Gastrocnemius medialis (tissue), 4 donors: ENCODE results near the gene CMC2. TPM values are rescaled to one million over a fixed set of nuclear protein-coding genes. Genes with fewer than 3 reads are reported as not detected.

Source experiments
- ATAC-seq, 2 donors: fragments of 150-250 bp; one replicate each; pipeline ENCODE4 v1.9.1; 2016
- DNase-seq, 2 donors: peaks; one replicate each; pipeline ENCODE4 v3.0.0-alpha.2; 2019
- H3K27ac ChIP-seq, 4 donors: fragments of 200-600 bp; sonication (generic); 1 replicate in 1 of 4; 2 replicates in 3 of 4; pipeline ENCODE4 v1.5.1; 2016 to 2018; ENCODE audit warnings: mild to moderate bottlenecking in 2 of 4, moderate library complexity in 1 of 4
- H3K27me3 ChIP-seq, 3 donors: fragments of 200-600 bp; sonication (generic) in 2 of 3; 1 replicate in 1 of 3; 2 replicates in 2 of 3; pipeline versions ENCODE4 v1.5.1 to v1.6.0; 2016 to 2019; ENCODE audit warnings: mild to moderate bottlenecking in 1 of 3, moderate library complexity in 1 of 3
- H3K36me3 ChIP-seq, 2 donors: fragments of 200-600 bp; sonication (generic) in 1 of 2; one replicate each; pipeline ENCODE4 v1.5.1; 2017 to 2018
- H3K4me1 ChIP-seq, 2 donors: fragments of 200-600 bp; sonication (generic) in 1 of 2; one replicate each; pipeline ENCODE4 v1.5.1; 2016 to 2017; ENCODE audit warnings: mild to moderate bottlenecking in 2 of 2
- H3K4me3 ChIP-seq, 4 donors: fragments of 200-600 bp; sonication (generic) in 3 of 4; 1 replicate in 1 of 4; 2 replicates in 3 of 4; pipeline ENCODE4 v1.5.1; 2016 to 2019; ENCODE audit warnings: mild to moderate bottlenecking in 2 of 4
- H3K9me3 ChIP-seq, 3 donors: fragments of 200-600 bp; sonication (generic) in 2 of 3; 1 replicate in 1 of 3; 2 replicates in 2 of 3; pipeline ENCODE4 v1.5.1; 2016 to 2019
- POLR2A ChIP-seq, 2 donors: fragments of 450-650 bp; IDR thresholded peaks; one replicate each; pipeline ENCODE4 v1.6.1; 2017; ENCODE audit warnings: antibody characterized with exemption in 2 of 2, mild to moderate bottlenecking in 2 of 2, moderate library complexity in 2 of 2
- in situ Hi-C, 4 donors: fragments of 200-750 bp; cut with MboI; loops; one replicate each; pipeline versions ENCODE4 v1.15.0 to v1.8.0; 2017; ENCODE audit warnings: low sequenced_read_pairs in 4 of 4
- intact Hi-C: fragments of 100-400 bp; cut with DNase I; formaldehyde crosslinking; loops from one replicate; pipeline ENCODE4 v1.15.1; 2023; ENCODE audit warnings: low total_unique reads
- total RNA-seq, 4 donors: library from RNA; depleted of rRNA; stranded (reverse); fragments of >200 nt; gene quantifications; one replicate each; pipeline versions ENCODE4 v1.1.0 to v1.2.3, GENCODE V29; 2016
- TF ChIP-seq, protein P1 (sequence below), 5 experiments: fragments of 450-650 bp in 3 of 5; fragments of 200-600 bp in 2 of 5; sonication (generic) in 2 of 5; IDR thresholded peaks in 4 of 5; conservative IDR thresholded peaks in 1 of 5; 1 replicate in 4 of 5; 2 replicates in 1 of 5; pipeline ENCODE4 v1.5.1; 2016 to 2019; ENCODE audit warnings: antibody characterized with exemption in 5 of 5, mild to moderate bottlenecking in 3 of 5, moderate library complexity in 3 of 5

Gene CMC2
- total RNA-seq, 4 donors from 2014 or later = 78.8 to 89.1 (median 82.7) TPM

GRCh38 chr16:80968386-80969113 lies 38.1 kb downstream of the CMC2 start:
- no peak for ATAC-seq
- intact Hi-C loops = no loop called here
- in situ Hi-C loops = no loop called here
- no peak for DNase-seq
- Histone ChIP-seq H3K4me1 (no peaks in the 10 kb centered on the region), H3K9me3 (no peaks in the 10 kb centered on the region), H3K27me3 (no peaks in the 10 kb centered on the region), H3K36me3 (no peaks in the 10 kb centered on the region), H3K4me3 (no peak overlapping the region), H3K27ac (no peak overlapping the region)
- TF ChIP-seq POLR2A (IDR thresholded peaks at IDR 0.05) = no peak
- TF ChIP-seq, protein P1, sequence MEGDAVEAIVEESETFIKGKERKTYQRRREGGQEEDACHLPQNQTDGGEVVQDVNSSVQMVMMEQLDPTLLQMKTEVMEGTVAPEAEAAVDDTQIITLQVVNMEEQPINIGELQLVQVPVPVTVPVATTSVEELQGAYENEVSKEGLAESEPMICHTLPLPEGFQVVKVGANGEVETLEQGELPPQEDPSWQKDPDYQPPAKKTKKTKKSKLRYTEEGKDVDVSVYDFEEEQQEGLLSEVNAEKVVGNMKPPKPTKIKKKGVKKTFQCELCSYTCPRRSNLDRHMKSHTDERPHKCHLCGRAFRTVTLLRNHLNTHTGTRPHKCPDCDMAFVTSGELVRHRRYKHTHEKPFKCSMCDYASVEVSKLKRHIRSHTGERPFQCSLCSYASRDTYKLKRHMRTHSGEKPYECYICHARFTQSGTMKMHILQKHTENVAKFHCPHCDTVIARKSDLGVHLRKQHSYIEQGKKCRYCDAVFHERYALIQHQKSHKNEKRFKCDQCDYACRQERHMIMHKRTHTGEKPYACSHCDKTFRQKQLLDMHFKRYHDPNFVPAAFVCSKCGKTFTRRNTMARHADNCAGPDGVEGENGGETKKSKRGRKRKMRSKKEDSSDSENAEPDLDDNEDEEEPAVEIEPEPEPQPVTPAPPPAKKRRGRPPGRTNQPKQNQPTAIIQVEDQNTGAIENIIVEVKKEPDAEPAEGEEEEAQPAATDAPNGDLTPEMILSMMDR (IDR thresholded peaks at IDR 0.05 in 4 of 5, conservative IDR thresholded peaks at IDR 0.05 in 1 of 5) = no peak

DNA sequence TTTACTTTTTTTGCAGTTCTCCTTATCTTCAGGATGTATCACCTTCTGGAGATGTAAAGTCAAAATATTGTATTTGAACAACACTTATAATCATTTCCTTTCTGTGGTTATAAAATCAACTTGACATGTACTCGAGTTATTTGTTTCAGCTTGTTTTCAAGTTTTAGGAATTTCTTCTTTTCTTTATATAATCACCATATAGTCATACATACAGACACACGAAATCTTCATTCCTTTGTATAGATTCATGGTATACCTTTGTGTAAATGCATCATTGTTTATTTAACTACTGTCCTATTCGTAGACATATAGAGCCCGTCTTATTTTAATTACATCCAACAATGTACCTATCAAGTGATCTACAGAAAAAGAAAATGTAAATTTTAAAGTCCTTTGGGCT lies 40.1 kb downstream of the CMC2 start:
- TF ChIP-seq, protein P1 (IDR thresholded peaks at IDR 0.05 in 4 of 5, conservative IDR thresholded peaks at IDR 0.05 in 1 of 5) = no peak
- no peak for TF ChIP-seq POLR2A (IDR thresholded peaks at IDR 0.05)
- ATAC-seq (no peak), DNase-seq (no peak)
- no peak overlapping the region for H3K27ac ChIP-seq
- intact Hi-C loops = no loop called here
- H3K36me3 ChIP-seq = no peaks in the 10 kb centered on the region
- H3K27me3 ChIP-seq = no peaks in the 10 kb centered on the region
- no peak overlapping the region for H3K4me3 ChIP-seq
- no peaks in the 10 kb centered on the region for H3K4me1 ChIP-seq
- in situ Hi-C loops = no loop called here
- no peaks in the 10 kb centered on the region for H3K9me3 ChIP-seq

DNA sequence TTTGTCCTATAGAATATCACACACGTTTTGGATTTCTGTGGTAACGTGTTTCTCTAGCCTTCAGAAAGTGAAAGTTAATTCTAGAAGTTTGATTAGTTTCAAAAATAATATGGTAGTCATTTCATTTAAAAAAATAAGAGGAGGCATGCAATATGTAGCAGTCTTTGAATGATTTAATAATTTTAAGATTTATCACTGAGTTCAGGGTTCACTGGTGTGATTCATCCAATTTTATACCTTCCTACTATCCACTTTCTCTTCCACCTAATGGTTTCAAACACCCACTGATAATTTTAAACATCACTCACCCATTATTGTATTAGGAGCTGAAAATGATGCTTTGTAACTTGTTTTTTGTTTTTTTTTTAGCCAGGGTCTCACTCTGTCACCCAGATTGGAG lies 42.3 kb downstream of the CMC2 start:
- Histone ChIP-seq H3K36me3 (no peaks in the 10 kb centered on the region), H3K4me1 (no peaks in the 10 kb centered on the region), H3K9me3 (no peaks in the 10 kb centered on the region), H3K27me3 (no peaks in the 10 kb centered on the region), H3K4me3 (no peak overlapping the region), H3K27ac (no peak overlapping the region)
- intact Hi-C loops (no loop called here), in situ Hi-C loops (no loop called here)
- no peak for TF ChIP-seq POLR2A (IDR thresholded peaks at IDR 0.05)
- TF ChIP-seq, protein P1 (IDR thresholded peaks at IDR 0.05 in 4 of 5, conservative IDR thresholded peaks at IDR 0.05 in 1 of 5) = no peak
- ATAC-seq (no peak), DNase-seq (no peak)

GRCh38 chr16:80962879-80963278 lies 43.8 kb downstream of the CMC2 start:
- Histone ChIP-seq H3K4me3 (no peak overlapping the region), H3K9me3 (peaks cover 0 to 9% (median 0%) of the 10 kb centered on the region in 3 donors), H3K4me1 (no peaks in the 10 kb centered on the region), H3K27me3 (no peaks in the 10 kb centered on the region), H3K36me3 (no peaks in the 10 kb centered on the region), H3K27ac (no peak overlapping the region)
- intact Hi-C loops (no loop called here), in situ Hi-C loops (no loop called here)
- DNase-seq = no peak
- ATAC-seq = no peak
- no peak for TF ChIP-seq POLR2A (IDR thresholded peaks at IDR 0.05)
- TF ChIP-seq, protein P1 (IDR thresholded peaks at IDR 0.05 in 4 of 5, conservative IDR thresholded peaks at IDR 0.05 in 1 of 5) = no peak

- intact Hi-C loops (no loop called here), in situ Hi-C loops (no loop called here)
- H3K27ac ChIP-seq = no peak overlapping the region
- H3K27me3 ChIP-seq = no peaks in the 10 kb centered on the region
- TF ChIP-seq POLR2A (IDR thresholded peaks at IDR 0.05) = no peak
- TF ChIP-seq, protein P1 (IDR thresholded peaks at IDR 0.05 in 4 of 5, conservative IDR thresholded peaks at IDR 0.05 in 1 of 5) = no peak
- no peak overlapping the region for H3K4me3 ChIP-seq
- no peaks in the 10 kb centered on the region for H3K4me1 ChIP-seq
- ATAC-seq (no peak), DNase-seq (no peak)
- H3K9me3 ChIP-seq = peaks cover 0 to 9% (median 0%) of the 10 kb centered on the region in 3 donors
- H3K36me3 ChIP-seq = no peaks in the 10 kb centered on the region
Observed at GRCh38 chr16:80958284-80958683, 48.4 kb downstream of the CMC2 start.
